Activated CD4-positive, alpha-beta T cell treated with anti-CD3 and anti-CD28 coated beads for 36 hours (primary cell): Measurements from ENCODE around the gene RGS3. TPM values are rescaled to one million over a fixed set of nuclear protein-coding genes. Genes with fewer than 3 reads are reported as not detected.

Source experiments
- ATAC-seq: fragments of 200-7000 bp; cut with Tn5 transposase; one replicate; pipeline ENCODE4 v1.10.0; 2021; ENCODE audit warnings: mild to moderate bottlenecking, moderate library complexity
- CTCF ChIA-PET: fragments of 350-600 bp; sonication (Branson Sonifier 250); formaldehyde crosslinking; loops from one replicate; lab custom pipeline; 2021; ENCODE audit warnings: antibody characterized with exemption; lab: Charles Lee
- POLR2A ChIA-PET: fragments of 350-600 bp; sonication (Branson Sonifier 250); formaldehyde crosslinking; loops from one replicate; lab custom pipeline; 2021; ENCODE audit warnings: antibody characterized with exemption, inconsistent platforms; lab: Charles Lee
- DNase-seq: peaks from one replicate; pipeline ENCODE4 v3.0.0-alpha.2; 2020
- H3K27ac Mint-ChIP-seq: one replicate; pipeline ENCODE4 v1.8.0; 2021; ENCODE audit warnings: mixed read lengths
- H3K27me3 Mint-ChIP-seq: one replicate; pipeline ENCODE4 v1.8.0; 2021; ENCODE audit warnings: mixed read lengths
- H3K36me3 Mint-ChIP-seq: one replicate; pipeline ENCODE4 v1.8.0; 2021; ENCODE audit warnings: low read depth, mixed read lengths
- H3K4me1 Mint-ChIP-seq: one replicate; pipeline ENCODE4 v1.8.0; 2021; ENCODE audit warnings: mixed read lengths
- H3K4me3 Mint-ChIP-seq: one replicate; pipeline ENCODE4 v1.8.0; 2021; ENCODE audit warnings: mild to moderate bottlenecking, moderate library complexity, mixed read lengths
- H3K9me3 Mint-ChIP-seq: one replicate; pipeline ENCODE4 v1.8.0; 2021; ENCODE audit warnings: low read depth, mixed read lengths
- intact Hi-C, 2 experiments: fragments of 100-400 bp; cut with DNase I in 1 of 2; cut with micrococcal nuclease in 1 of 2; formaldehyde crosslinking; loops; one replicate each; pipeline versions ENCODE4 v1.14.2 to v1.15.1; 2022 to 2024; cut with DNase I, micrococcal nuclease
- total RNA-seq, 2 experiments: library from RNA; stranded (reverse); gene quantifications; one replicate each; pipeline ENCODE4 v1.2.3, GENCODE V29; 2021

RGS3 gene
- total RNA-seq, 2 experiments from 2014 or later, result 55.9 to 62.2 TPM

DNA sequence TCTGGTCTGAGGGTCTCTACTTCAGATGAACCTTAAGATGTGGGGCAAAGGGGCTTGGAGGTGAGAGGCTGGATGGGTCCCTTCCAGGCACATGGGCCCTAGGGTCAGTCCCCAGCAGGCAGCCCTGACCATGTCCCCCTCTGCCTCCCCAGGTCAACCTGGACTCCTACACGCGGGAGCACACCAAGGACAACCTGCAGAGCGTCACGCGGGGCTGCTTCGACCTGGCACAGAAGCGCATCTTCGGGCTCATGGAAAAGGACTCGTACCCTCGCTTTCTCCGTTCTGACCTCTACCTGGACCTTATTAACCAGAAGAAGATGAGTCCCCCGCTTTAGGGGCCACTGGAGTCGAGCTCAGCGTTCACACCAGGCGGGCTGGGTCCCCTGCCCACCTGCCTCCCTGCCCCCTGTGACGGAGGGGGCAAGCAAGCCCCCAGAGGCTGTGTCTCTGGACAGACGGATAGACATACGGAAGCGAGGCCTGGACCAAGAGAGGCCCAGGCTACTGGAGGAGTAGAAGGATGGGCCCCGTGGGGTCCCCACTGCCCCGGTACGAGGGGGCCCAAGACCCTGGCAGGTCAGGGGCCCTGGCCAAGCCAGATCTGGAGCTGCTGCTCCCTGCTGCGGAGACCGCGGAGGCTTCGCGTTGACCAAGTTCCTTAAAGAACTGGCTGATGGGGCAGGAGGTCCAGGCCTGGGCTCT is 133.2 kb downstream of the RGS3 start:
- H3K4me1 Mint-ChIP-seq, result peaks cover 24% of the 10 kb centered on the region
- ChIA-PET POLR2A (no interaction called here), CTCF (interaction anchor here (0.5 to 1.0 kb wide), 3 partner anchors 19 to 366 kb away, joined by 3 to 5 read pairs (median 3); no protein-coding TSS in a partner anchor)
- DNase-seq (no peak), ATAC-seq (no peak)
- H3K27ac Mint-ChIP-seq, result no peak overlapping the region
- peaks cover 29% of the 10 kb centered on the region for H3K36me3 Mint-ChIP-seq
- no peak overlapping the region for H3K4me3 Mint-ChIP-seq
- intact Hi-C loops, result no loop called here
- no peaks in the 10 kb centered on the region for H3K9me3 Mint-ChIP-seq
- no peaks in the 10 kb centered on the region for H3K27me3 Mint-ChIP-seq

DNA sequence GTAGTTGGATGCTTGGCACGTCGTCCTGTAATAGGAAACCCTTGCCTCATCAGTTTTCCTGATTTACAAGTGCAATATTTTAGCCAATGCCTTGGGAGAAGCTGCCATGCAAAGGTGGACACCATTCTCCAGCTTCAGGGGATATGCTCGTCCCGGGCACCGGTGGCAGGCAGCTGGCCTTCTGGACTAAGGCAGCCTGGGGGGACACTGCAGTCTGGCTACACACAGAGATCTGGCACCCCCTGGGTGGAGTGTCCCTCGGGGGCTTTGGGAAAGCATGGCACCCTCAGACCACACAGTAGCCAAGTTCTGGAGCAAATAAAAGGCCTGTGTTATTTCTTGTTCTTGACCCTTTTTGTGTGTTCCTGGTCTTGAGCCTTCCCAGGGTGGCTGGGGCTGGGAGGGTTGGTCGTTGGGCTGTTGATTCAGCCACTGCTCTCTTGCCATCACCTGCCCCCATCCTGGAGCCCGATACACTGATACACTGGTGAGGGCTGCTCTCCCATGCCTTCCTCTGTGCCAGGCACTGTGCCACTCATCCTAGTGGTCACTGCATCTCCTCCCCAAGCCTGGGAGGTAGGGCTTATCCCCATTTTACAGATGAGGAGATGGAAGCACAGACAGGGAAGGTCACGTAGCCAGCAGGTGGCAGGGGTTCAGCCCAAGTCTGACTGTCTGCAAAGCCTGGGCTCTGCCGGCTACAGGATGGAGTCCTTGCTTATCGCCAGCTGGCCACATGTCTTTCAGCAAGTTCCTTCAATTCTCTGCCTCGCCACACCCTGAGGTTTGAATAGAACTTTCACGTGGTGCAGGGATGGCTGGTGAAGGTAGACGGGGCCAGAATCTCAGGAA is 134.1 kb downstream of the RGS3 start:
- H3K9me3 Mint-ChIP-seq, result no peaks in the 10 kb centered on the region
- ChIA-PET CTCF (interaction anchor here (1.0 to 1.1 kb wide), 3 partner anchors 18 to 61 kb away, joined by 3 to 5 read pairs (median 4); no protein-coding TSS in a partner anchor), POLR2A (no interaction called here)
- peaks cover 26% of the 10 kb centered on the region for H3K36me3 Mint-ChIP-seq
- no peaks in the 10 kb centered on the region for H3K27me3 Mint-ChIP-seq
- H3K27ac Mint-ChIP-seq, result no peak overlapping the region
- DNase-seq (no peak), ATAC-seq (no peak)
- intact Hi-C loops, result no loop called here
- peaks cover 24% of the 10 kb centered on the region for H3K4me1 Mint-ChIP-seq
- no peak overlapping the region for H3K4me3 Mint-ChIP-seq

DNA sequence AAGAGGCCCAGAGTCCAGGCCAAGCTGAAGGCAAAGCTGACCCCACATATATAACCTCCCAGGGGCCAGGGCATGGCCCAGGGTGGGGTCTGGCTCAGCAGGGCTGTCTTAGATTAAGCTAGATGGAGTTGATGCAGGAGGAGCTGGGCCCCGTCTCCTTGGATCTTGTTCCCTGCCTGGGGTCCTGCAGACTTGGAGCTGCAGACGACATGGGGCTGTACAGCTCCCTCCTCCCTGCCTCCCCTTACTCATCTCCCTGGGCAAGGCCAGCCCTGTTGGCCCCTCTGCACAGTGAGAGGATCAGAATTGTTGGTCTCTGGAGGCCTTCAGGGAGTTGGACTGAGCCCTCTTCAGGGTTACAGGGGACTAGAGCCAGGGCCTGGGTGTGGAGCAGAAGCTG is 134.9 kb downstream of the RGS3 start:
- ATAC-seq, result no peak
- intact Hi-C loops, result no loop called here
- H3K36me3 Mint-ChIP-seq, result peaks cover 20% of the 10 kb centered on the region
- H3K27ac Mint-ChIP-seq, result no peak overlapping the region
- H3K4me3 Mint-ChIP-seq, result no peak overlapping the region
- CTCF ChIA-PET, result interaction anchor here (1.1 kb wide), 1 partner anchor 60 kb away, joined by 4 read pairs; no protein-coding TSS in a partner anchor
- DNase-seq, result no peak
- H3K27me3 Mint-ChIP-seq, result no peaks in the 10 kb centered on the region
- POLR2A ChIA-PET, result no interaction called here
- H3K4me1 Mint-ChIP-seq, result peaks cover 19% of the 10 kb centered on the region
- H3K9me3 Mint-ChIP-seq, result no peaks in the 10 kb centered on the region

GRCh38 chr9:113598883-113599282 is 135.4 kb downstream of the RGS3 start:
- POLR2A ChIA-PET, result interaction anchor here (0.6 kb wide), 1 partner anchor 1635 kb away, joined by 3 read pairs; no protein-coding TSS in a partner anchor
- H3K27ac Mint-ChIP-seq, result no peak overlapping the region
- CTCF ChIA-PET, result interaction anchor here (1.1 kb wide), 1 partner anchor 59 kb away, joined by 4 read pairs; no protein-coding TSS in a partner anchor

GRCh38 chr9:113599646-113600022 is 136.1 kb downstream of the RGS3 start:
- intact Hi-C loops, result no loop called here
- DNase-seq, result no peak
- CTCF ChIA-PET, result interaction anchor here (0.6 to 6.1 kb wide), 3 partner anchors 9 to 318 kb away, joined by 3 to 54 read pairs (median 3); no protein-coding TSS in a partner anchor
- Mint-ChIP-seq H3K9me3 (no peaks in the 10 kb centered on the region), H3K4me3 (no peak overlapping the region), H3K27ac (no peak overlapping the region), H3K27me3 (no peaks in the 10 kb centered on the region), H3K36me3 (peaks cover 20% of the 10 kb centered on the region), H3K4me1 (peaks cover 15% of the 10 kb centered on the region)
- ATAC-seq, result no peak
- POLR2A ChIA-PET, result no interaction called here

More at GRCh38 chr9:113598883-113599282, 135.4 kb downstream of the RGS3 start:
- H3K36me3 Mint-ChIP-seq, result peaks cover 20% of the 10 kb centered on the region
- no peaks in the 10 kb centered on the region for H3K9me3 Mint-ChIP-seq
- DNase-seq (no peak), ATAC-seq (no peak)
- no peaks in the 10 kb centered on the region for H3K27me3 Mint-ChIP-seq
- H3K4me3 Mint-ChIP-seq, result no peak overlapping the region
- intact Hi-C loops, result no loop called here
- H3K4me1 Mint-ChIP-seq, result peaks cover 16% of the 10 kb centered on the region

DNA sequence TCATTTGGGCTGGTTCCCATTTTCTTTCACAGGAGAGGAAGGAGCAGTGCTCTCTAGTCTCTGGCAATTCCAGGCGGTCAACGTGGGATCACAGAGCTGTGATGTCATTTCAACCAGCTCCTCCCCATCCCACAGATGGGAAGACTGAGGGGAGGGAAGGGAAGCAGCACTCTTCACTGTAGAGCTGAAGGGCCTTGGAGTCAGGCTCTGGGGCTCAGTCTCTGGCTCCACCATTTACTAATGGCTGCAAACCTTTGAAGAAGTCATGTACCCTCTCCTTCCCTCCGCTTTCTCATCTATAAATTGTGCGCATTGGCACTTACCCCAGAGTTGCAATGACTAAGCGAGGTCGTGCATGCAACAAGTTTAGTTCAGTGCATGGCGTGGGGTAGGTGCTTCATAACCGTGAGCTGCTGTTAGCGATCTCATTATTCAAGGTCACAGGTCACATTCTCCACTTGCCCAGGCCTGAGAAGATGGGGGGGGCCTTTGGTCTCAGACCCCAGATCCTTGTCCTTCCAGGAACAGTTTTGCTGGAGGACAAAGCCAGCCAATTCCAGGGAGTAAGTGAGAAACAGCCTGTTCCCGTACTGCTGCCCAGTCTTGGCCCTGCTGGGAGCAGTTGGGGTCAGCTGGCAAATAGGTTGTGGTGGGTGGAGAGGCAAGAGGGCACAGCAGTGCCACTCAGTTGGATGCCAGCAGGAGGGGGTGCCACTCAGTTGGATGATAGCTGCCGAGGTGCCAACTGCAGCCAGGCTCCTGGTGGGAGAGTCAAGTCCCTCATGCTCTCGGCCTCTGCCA is 136.7 kb downstream of the RGS3 start:
- H3K4me1 Mint-ChIP-seq, result peaks cover 15% of the 10 kb centered on the region
- H3K9me3 Mint-ChIP-seq, result no peaks in the 10 kb centered on the region
- CTCF ChIA-PET, result interaction anchor here (0.6 to 6.1 kb wide), 5 partner anchors 9 to 319 kb away, joined by 3 to 54 read pairs (median 3); no protein-coding TSS in a partner anchor
- no peaks in the 10 kb centered on the region for H3K27me3 Mint-ChIP-seq
- H3K36me3 Mint-ChIP-seq, result peaks cover 16% of the 10 kb centered on the region
- DNase-seq, result no peak
- no peak for ATAC-seq
- intact Hi-C loops, result no loop called here
- no peak overlapping the region for H3K27ac Mint-ChIP-seq
- POLR2A ChIA-PET, result no interaction called here
- H3K4me3 Mint-ChIP-seq, result no peak overlapping the region

DNA sequence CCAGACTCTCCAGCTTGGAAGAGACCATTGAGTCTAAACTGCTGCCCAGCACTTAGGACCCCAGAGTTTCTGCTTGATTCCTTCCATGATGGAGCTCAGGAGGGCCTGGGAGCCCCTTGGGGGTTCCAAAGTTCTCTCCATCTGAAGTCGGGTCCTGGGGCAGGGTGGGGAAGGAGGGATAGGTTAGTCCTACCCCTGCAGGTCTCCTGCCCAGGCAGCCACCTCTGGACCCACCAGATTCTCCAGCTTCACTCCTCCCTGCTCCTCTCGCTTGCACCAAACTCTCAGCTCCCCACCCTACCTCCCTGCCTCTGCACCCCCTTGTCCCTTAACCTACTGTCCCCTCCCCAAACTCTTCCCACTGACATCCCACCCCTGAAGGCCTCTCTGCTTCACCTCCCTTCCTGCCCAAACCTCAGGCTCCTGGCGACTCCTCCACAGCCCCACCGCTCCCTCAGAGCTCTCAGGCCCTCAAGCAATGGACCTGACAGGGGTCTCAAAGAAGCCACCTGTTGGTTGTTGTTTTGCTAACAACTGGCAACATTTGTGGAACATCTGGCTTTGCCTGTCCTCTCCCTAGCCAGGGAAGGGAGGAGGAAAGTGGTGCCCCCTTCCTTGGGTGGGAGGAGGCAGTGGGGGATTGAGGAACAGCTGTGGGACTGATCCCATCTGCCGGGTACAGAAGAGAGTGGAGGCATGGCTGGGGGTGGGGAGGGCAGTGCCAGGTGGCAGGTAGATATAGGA is 137.5 kb downstream of the RGS3 start:
- no peaks in the 10 kb centered on the region for H3K9me3 Mint-ChIP-seq
- peaks cover 10% of the 10 kb centered on the region for H3K36me3 Mint-ChIP-seq
- DNase-seq, result no peak
- peak overlapping the region; percentile 25 for H3K27ac Mint-ChIP-seq
- ChIA-PET POLR2A (no interaction called here), CTCF (interaction anchor here (1.0 to 6.1 kb wide), 6 partner anchors 9 to 155 kb away, joined by 3 to 54 read pairs (median 5); no protein-coding TSS in a partner anchor)
- H3K4me3 Mint-ChIP-seq, result no peak overlapping the region
- no peak for ATAC-seq
- intact Hi-C loops, result no loop called here
- H3K4me1 Mint-ChIP-seq, result peaks cover 15% of the 10 kb centered on the region
- H3K27me3 Mint-ChIP-seq, result no peaks in the 10 kb centered on the region

GRCh38 chr9:113601656-113602055 is 138.1 kb downstream of the RGS3 start:
- H3K9me3 Mint-ChIP-seq, result no peaks in the 10 kb centered on the region
- no peak overlapping the region for H3K4me3 Mint-ChIP-seq
- H3K27ac Mint-ChIP-seq, result peak overlapping the region; percentile 78
- ChIA-PET CTCF (interaction anchor here (0.5 to 6.1 kb wide), 9 partner anchors 11 to 226 kb away, joined by 3 to 54 read pairs (median 5); no protein-coding TSS in a partner anchor), POLR2A (no interaction called here)
- H3K36me3 Mint-ChIP-seq, result peaks cover 5% of the 10 kb centered on the region
- intact Hi-C loops, result loop anchor here in 1 of 2 experiments (1.0 kb wide), 1 partner anchor 22 kb away; no protein-coding TSS in a partner anchor
- ATAC-seq (no peak), DNase-seq (no peak)
- peaks cover 15% of the 10 kb centered on the region for H3K4me1 Mint-ChIP-seq
- H3K27me3 Mint-ChIP-seq, result no peaks in the 10 kb centered on the region

GRCh38 chr9:113602126-113603047 is 138.9 kb downstream of the RGS3 start:
- Mint-ChIP-seq H3K36me3 (peaks cover under 1% of the 10 kb centered on the region), H3K9me3 (no peaks in the 10 kb centered on the region), H3K4me3 (no peak overlapping the region), H3K4me1 (peaks cover 15% of the 10 kb centered on the region), H3K27me3 (no peaks in the 10 kb centered on the region), H3K27ac (peak overlapping the region; percentile 78)
- peak; percentile 100 for ATAC-seq
- intact Hi-C loops, result loop anchor here in 1 of 2 experiments (1.0 kb wide), 1 partner anchor 21 kb away; no protein-coding TSS in a partner anchor
- POLR2A ChIA-PET, result interaction anchor here (0.6 to 0.8 kb wide), 2 partner anchors 21 to 1523 kb away, joined by 3 read pairs; no protein-coding TSS in a partner anchor
- CTCF ChIA-PET, result interaction anchor here (0.5 to 6.1 kb wide), 11 partner anchors 10 to 227 kb away, joined by 3 to 54 read pairs (median 4); no protein-coding TSS in a partner anchor
- DNase-seq, result peak; percentile 92
